ENCODE data around the gene RPRD1B. TPM values are rescaled to one million over a fixed set of nuclear protein-coding genes. Genes with fewer than 3 reads are reported as not detected.

The RPRD1B gene
- total RNA-seq, 1 experiment from 2014 or later, result 7.2 TPM

GRCh38 chr20:38063911-38064530, 30.5 kb downstream of the RPRD1B start:
- DNase-seq (ENCODE audit: low spot score), result no peak
- in situ Hi-C loops (cut with HindIII; ENCODE audit: low sequenced_read_pairs), result no loop called here

- in situ Hi-C loops (cut with HindIII; ENCODE audit: low sequenced_read_pairs), result no loop called here
- peak; percentile 73 for DNase-seq (ENCODE audit: low spot score)
Measured at GRCh38 chr20:38065764-38066375, 32.3 kb downstream of the RPRD1B start.

- no peak for DNase-seq (ENCODE audit: low spot score)
- in situ Hi-C loops (cut with HindIII; ENCODE audit: low sequenced_read_pairs), result no loop called here
Measured at GRCh38 chr20:38066969-38067716, 33.6 kb downstream of the RPRD1B start.

- in situ Hi-C loops (cut with HindIII; ENCODE audit: low sequenced_read_pairs), result no loop called here
- no peak for DNase-seq (ENCODE audit: low spot score)
Measured at GRCh38 chr20:38067717-38068365, 34.3 kb downstream of the RPRD1B start.

- DNase-seq (ENCODE audit: low spot score), result no peak
- in situ Hi-C loops (cut with HindIII; ENCODE audit: low sequenced_read_pairs), result loop anchor here (5.0 kb wide), 1 partner anchor 94 kb away; the partner anchor contains the start of gene TGM2
Measured at GRCh38 chr20:38072898-38073297, 39.4 kb downstream of the RPRD1B start.

GRCh38 chr20:38073307-38074071, 39.9 kb downstream of the RPRD1B start:
- in situ Hi-C loops (cut with HindIII; ENCODE audit: low sequenced_read_pairs), result loop anchor here (5.0 kb wide), 1 partner anchor 94 kb away; the partner anchor contains the start of gene TGM2
- DNase-seq (ENCODE audit: low spot score), result peak; percentile 73

- in situ Hi-C loops (cut with HindIII; ENCODE audit: low sequenced_read_pairs), result no loop called here
- no peak for DNase-seq (ENCODE audit: low spot score)
Measured at GRCh38 chr20:38075161-38075998, 41.8 kb downstream of the RPRD1B start.

GRCh38 chr20:38076548-38076947, 43.0 kb downstream of the RPRD1B start:
- in situ Hi-C loops (cut with HindIII; ENCODE audit: low sequenced_read_pairs), result no loop called here
- no peak for DNase-seq (ENCODE audit: low spot score)

- DNase-seq (ENCODE audit: low spot score), result no peak
- in situ Hi-C loops (cut with HindIII; ENCODE audit: low sequenced_read_pairs), result no loop called here
Measured at GRCh38 chr20:38078084-38078483, 44.5 kb downstream of the RPRD1B start.

GRCh38 chr20:38079353-38079752, 45.8 kb downstream of the RPRD1B start:
- in situ Hi-C loops (cut with HindIII; ENCODE audit: low sequenced_read_pairs), result no loop called here
- no peak for DNase-seq (ENCODE audit: low spot score)

GRCh38 chr20:38081575-38081974, 48.0 kb downstream of the RPRD1B start:
- in situ Hi-C loops (cut with HindIII; ENCODE audit: low sequenced_read_pairs), result no loop called here
- DNase-seq (ENCODE audit: low spot score), result no peak

GRCh38 chr20:38082894-38083293, 49.3 kb downstream of the RPRD1B start:
- DNase-seq (ENCODE audit: low spot score), result no peak
- in situ Hi-C loops (cut with HindIII; ENCODE audit: low sequenced_read_pairs), result no loop called here

GRCh38 chr20:38083338-38084048, 49.9 kb downstream of the RPRD1B start:
- DNase-seq (ENCODE audit: low spot score), result no peak
- in situ Hi-C loops (cut with HindIII; ENCODE audit: low sequenced_read_pairs), result no loop called here

- in situ Hi-C loops (cut with HindIII; ENCODE audit: low sequenced_read_pairs), result no loop called here
- DNase-seq (ENCODE audit: low spot score), result no peak
Measured at GRCh38 chr20:38084425-38084951, 50.9 kb downstream of the RPRD1B start.

GRCh38 chr20:38085026-38085425, 51.5 kb downstream of the RPRD1B start:
- in situ Hi-C loops (cut with HindIII; ENCODE audit: low sequenced_read_pairs), result no loop called here
- DNase-seq (ENCODE audit: low spot score), result no peak

GRCh38 chr20:38089500-38089899, 56.0 kb downstream of the RPRD1B start:
- in situ Hi-C loops (cut with HindIII; ENCODE audit: low sequenced_read_pairs), result no loop called here
- no peak for DNase-seq (ENCODE audit: low spot score)

GRCh38 chr20:38090061-38090460, 56.5 kb downstream of the RPRD1B start:
- DNase-seq (ENCODE audit: low spot score), result no peak
- in situ Hi-C loops (cut with HindIII; ENCODE audit: low sequenced_read_pairs), result no loop called here
